HepG2 (cell line): ENCODE results near the gene CHAF1A. TPM values are rescaled to one million over a fixed set of nuclear protein-coding genes. Genes with fewer than 3 reads are reported as not detected.

Experiments
- ATAC-seq: fragments of 200-7000 bp; cut with Tn5 transposase; 3 replicates; pipeline ENCODE4 v1.9.1; 2020; ENCODE audit warnings: mild to moderate bottlenecking, moderate library complexity
- BruUV-seq: library from RNA; stranded (reverse); fragments of 400-500 nt; replicated peaks from 2 replicates; lab custom pipeline; 2021; lab: Mats Ljungman, UMichigan
- CTCF ChIA-PET: fragments of 300-600 bp; formaldehyde crosslinking; extraction: SDS; loops from one replicate; lab custom pipeline; 2021; ENCODE audit warnings: low total read pairs, inconsistent platforms, low intra/inter-chr PET ratio; lab: Yijun Ruan, JAX
- POLR2A ChIA-PET: fragments of 350-600 bp; sonication (Branson Sonifier 250); formaldehyde crosslinking; loops from one replicate; lab custom pipeline; 2020; ENCODE audit warnings: antibody characterized with exemption, inconsistent platforms; lab: Yijun Ruan, JAX
- DNase-seq: peaks from one replicate; pipeline ENCODE4 v3.0.0-alpha.2; 2015; ENCODE audit warnings: low spot score
- FAIRE-seq: peaks from 3 replicates; lab custom pipeline; 2011; peaks lifted over from hg19 to GRCh38; lab: Jason Lieb, UNC
- H2AFZ ChIP-seq: one replicate; pipeline ENCODE4 v1.6.1; 2011; ENCODE audit warnings: low read length, inconsistent platforms
- H3K27ac ChIP-seq: fragments of 300-600 bp; 3 replicates; pipeline ENCODE4 v1.8.0; 2011; ENCODE audit warnings: mixed run types, mild to moderate bottlenecking, mixed read lengths, low read length, inconsistent platforms; ENCODE audit not compliant: insufficient read depth; ENCODE audit errors: extremely low read length
- H3K27me3 ChIP-seq, 2 experiments: fragments of 200-600 bp in 1 of 2; 2 replicates in 1 of 2; 3 replicates in 1 of 2; pipeline versions ENCODE4 v1.6.0 to v1.8.0; 2011; ENCODE audit warnings: low read length in 2 of 2, mild to moderate bottlenecking in 2 of 2, moderate library complexity in 2 of 2, inconsistent platforms in 1 of 2; ENCODE audit not compliant: insufficient read depth in 2 of 2, control insufficient read depth in 1 of 2
- H3K36me3 ChIP-seq, 2 experiments: fragments of 200-600 bp in 1 of 2; replicated peaks in 1 of 2; 2 replicates in 1 of 2; 3 replicates in 1 of 2; pipeline versions ENCODE4 v1.5.1 to v1.8.0; 2011; ENCODE audit warnings: low read length in 2 of 2, inconsistent platforms in 1 of 2; ENCODE audit not compliant: insufficient read depth in 2 of 2, control insufficient read depth in 1 of 2
- H3K4me1 ChIP-seq: 2 replicates; pipeline ENCODE4 v1.5.1; 2012; ENCODE audit warnings: low read length, inconsistent platforms; ENCODE audit not compliant: insufficient read depth
- H3K4me2 ChIP-seq: 2 replicates; pipeline ENCODE4 v1.6.0; 2011; ENCODE audit warnings: low read depth, low read length, inconsistent platforms
- H3K4me3 ChIP-seq, 3 experiments: fragments of 200-600 bp in 1 of 3; sonication (generic), shearing (Covaris generic) in 1 of 3; replicated peaks in 1 of 3; 2 replicates each; pipeline ENCODE4 v1.5.1; 2011 to 2016; ENCODE audit warnings: low read length in 3 of 3, inconsistent platforms in 2 of 3, low read depth in 2 of 3, mild to moderate bottlenecking in 2 of 3, control low read depth in 1 of 3, mixed read lengths in 1 of 3; ENCODE audit not compliant: insufficient read depth in 1 of 3
- H3K79me2 ChIP-seq: one replicate; pipeline ENCODE4 v1.6.1; 2011; ENCODE audit warnings: low read length, inconsistent platforms; ENCODE audit not compliant: insufficient read depth
- H3K9ac ChIP-seq: 2 replicates; pipeline ENCODE4 v1.6.0; 2011; ENCODE audit warnings: mild to moderate bottlenecking, low read depth, low read length, inconsistent platforms; ENCODE audit not compliant: insufficient read depth
- H3K9me3 ChIP-seq: 2 replicates; pipeline ENCODE4 v1.5.1; 2012; ENCODE audit warnings: mild to moderate bottlenecking, low read length
- H4K20me1 ChIP-seq: 2 replicates; pipeline ENCODE4 v1.6.0; 2011; ENCODE audit warnings: inconsistent platforms, mild to moderate bottlenecking, low read length, moderate library complexity; ENCODE audit not compliant: insufficient read depth
- ARID2 ChIP-seq: sonication (generic); formaldehyde crosslinking; IDR thresholded peaks from 2 replicates; pipeline ENCODE4 v1.8.1; 2022; ENCODE audit warnings: mild to moderate bottlenecking, missing genetic modification reagents, borderline replicate concordance
- ERF ChIP-seq: IDR thresholded peaks from 2 replicates; pipeline ENCODE4 v1.6.1; 2018; ENCODE audit warnings: missing biosample characterization, missing genetic modification reagents
- HDAC2 ChIP-seq: sonication (generic); formaldehyde crosslinking; IDR thresholded peaks from 2 replicates; pipeline ENCODE4 v1.4.0; 2020; ENCODE audit warnings: missing genetic modification reagents
- KDM4B ChIP-seq: sonication (generic); formaldehyde crosslinking; IDR thresholded peaks from 2 replicates; pipeline ENCODE4 v1.4.0; 2020; ENCODE audit warnings: missing genetic modification reagents
- MIXL1 ChIP-seq: IDR thresholded peaks from 2 replicates; pipeline ENCODE4 v1.6.1; 2016
- POLR2G ChIP-seq: fragments of 200-400 bp; formaldehyde crosslinking; IDR thresholded peaks from 2 replicates; pipeline ENCODE4 v1.6.1; 2018; ENCODE audit warnings: mild to moderate bottlenecking, low read depth, low read length, moderate library complexity
- RBFOX2 ChIP-seq: fragments of 200-400 bp; formaldehyde crosslinking; IDR thresholded peaks from 2 replicates; pipeline ENCODE4 v1.6.1; 2017; ENCODE audit warnings: low read depth, mild to moderate bottlenecking, low read length
- RBM22 ChIP-seq: fragments of 200-400 bp; formaldehyde crosslinking; optimal IDR thresholded peaks from 2 replicates; pipeline ENCODE3; 2017; ENCODE audit warnings: mild to moderate bottlenecking, low read length, moderate library complexity
- SAP130 ChIP-seq: IDR thresholded peaks from 2 replicates; pipeline ENCODE4 v1.6.1; 2016; ENCODE audit warnings: low read depth
- THAP11 ChIP-seq: IDR thresholded peaks from 2 replicates; pipeline ENCODE4 v1.6.1; 2016; ENCODE audit warnings: missing biosample characterization, missing genetic modification reagents
- ZFP36L1 ChIP-seq: sonication (generic); formaldehyde crosslinking; IDR thresholded peaks from 2 replicates; pipeline ENCODE4 v1.8.0; 2022; ENCODE audit warnings: mild to moderate bottlenecking, missing genetic modification reagents, moderate library complexity
- ZFP82 ChIP-seq: sonication (generic); formaldehyde crosslinking; IDR thresholded peaks from 2 replicates; pipeline ENCODE4 v1.5.1; 2020; ENCODE audit warnings: mild to moderate bottlenecking, missing genetic modification reagents, borderline replicate concordance
- ZHX1 ChIP-seq: sonication (generic); formaldehyde crosslinking; IDR thresholded peaks from 2 replicates; pipeline ENCODE4 v1.8.1; 2022; ENCODE audit warnings: low read depth, mild to moderate bottlenecking, missing genetic modification reagents
- ZNF256 ChIP-seq: sonication (generic); formaldehyde crosslinking; conservative IDR thresholded peaks from 2 replicates; pipeline ENCODE4 v1.4.0; 2020; ENCODE audit warnings: missing genetic modification reagents
- ZNF383 ChIP-seq: sonication (generic); formaldehyde crosslinking; IDR thresholded peaks from 2 replicates; pipeline ENCODE4 v1.4.0; 2020; ENCODE audit warnings: missing genetic modification reagents, mild to moderate bottlenecking, borderline replicate concordance
- ZNF430 ChIP-seq: sonication (generic); formaldehyde crosslinking; IDR thresholded peaks from 2 replicates; pipeline ENCODE4 v1.9.0; 2021; ENCODE audit warnings: mild to moderate bottlenecking, missing genetic modification reagents
- ZNF770 ChIP-seq: sonication (generic); formaldehyde crosslinking; IDR thresholded peaks from 2 replicates; pipeline ENCODE4 v1.5.0; 2020; ENCODE audit warnings: mild to moderate bottlenecking, missing genetic modification reagents
- ZNF800 ChIP-seq: sonication (generic); formaldehyde crosslinking; IDR thresholded peaks from 2 replicates; pipeline ENCODE4 v1.4.0; 2020; ENCODE audit warnings: missing genetic modification reagents
- WGBS: methylation state at CpG from one replicate; pipeline ENCODE4 v1.1.6; 2017; ENCODE audit warnings: low lambda C conversion rate; 5-methylcytosine and 5-hydroxymethylcytosine counted together
- in situ Hi-C: cut with HindIII; loops from 2 replicates; pipeline ENCODE4 v1.10.0; 2017; ENCODE audit warnings: low pct_unique_long_range_greater_than_20kb; ENCODE audit not compliant: extremely low pct_ligation_motif_present
- intact Hi-C: fragments of 100-400 bp; cut with micrococcal nuclease; formaldehyde crosslinking; loops from one replicate; pipeline ENCODE4 v1.10.0; 2022; ENCODE audit not compliant: unreplicated experiment
- polyA plus RNA-seq, 8 experiments: library from polyadenylated mRNA; depleted of rRNA in 3 of 8; stranded (reverse) in 7 of 8; unstranded in 1 of 8; fragments of >200 nt; fragmentation: Illumina TruSeq in 4 of 8; extraction: Trizol in 4 of 8; gene quantifications; 2 replicates each; pipeline versions ENCODE4 v1.2.1 to v1.2.3, GENCODE V29; 2011 to 2016; ENCODE audit warnings: low read depth in 4 of 8, missing spikeins in 1 of 8, mixed read lengths in 1 of 8; ENCODE audit not compliant: insufficient read depth in 1 of 8
- total RNA-seq, 5 experiments: library from RNA; depleted of rRNA; stranded (reverse); fragments of >200 nt; fragmentation: Illumina TruSeq; extraction: Trizol; gene quantifications; 2 replicates each; pipeline ENCODE4 v1.2.3, GENCODE V29; 2016; ENCODE audit warnings: low read depth in 1 of 5
- TF ChIP-seq, protein P1 (sequence below): sonication (generic); formaldehyde crosslinking; IDR thresholded peaks from 2 replicates; pipeline ENCODE4 v1.8.1; 2023; ENCODE audit warnings: mild to moderate bottlenecking, moderate library complexity, missing genetic modification reagents

Gene CHAF1A
- total and polyA plus RNA-seq, 2 of the 13 experiments (the other 11 are each of a cell fraction or from before 2014, with no cell fraction given): 11.0 to 34.8 TPM

DNA sequence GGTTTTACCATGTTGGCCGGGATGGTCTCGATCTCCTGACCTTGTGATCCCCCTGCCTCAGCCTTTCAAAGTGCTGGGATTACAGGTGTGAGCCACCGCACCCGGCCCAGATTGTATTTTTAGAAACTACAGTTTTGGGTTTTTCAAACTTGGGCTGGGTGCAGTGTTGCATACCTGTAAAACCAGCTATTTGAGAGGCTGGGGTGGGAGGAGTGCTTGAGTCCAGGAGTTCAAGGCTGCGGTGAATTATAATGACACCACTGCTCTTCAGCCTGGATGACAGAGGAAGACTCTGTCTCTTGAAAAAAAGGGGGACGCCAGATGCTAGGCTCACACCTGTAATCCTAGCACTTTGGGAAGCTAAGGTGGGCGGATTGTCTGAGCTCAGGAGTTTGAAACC is 4.2 kb downstream of the CHAF1A start:
- POLR2A ChIA-PET: interaction anchor here (0.8 to 1.4 kb wide), 6 partner anchors 9 to 96 kb away, joined by 3 to 8 read pairs (median 4); partner anchors contain the start of genes HDGFL2 and MPND
- peak; percentile 61 for FAIRE-seq
- TF ChIP-seq SAP130 (CRISPR knock-in tag) (peak; percentile 37; the same call in 1 of the 2 replicates), ZFP82 (no peak), ZNF256 (CRISPR knock-in tag) (no peak), MIXL1 (0 out of 2 replicates have a peak, but pooled peaks have one; percentile 55), ZFP36L1 (no peak), HDAC2 (CRISPR knock-in tag) (no peak), RBFOX2 (no peak), THAP11 (CRISPR knock-in tag) (0 out of 2 replicates have a peak, but pooled peaks have one; percentile 24), ZNF800 (CRISPR knock-in tag) (no peak), ARID2 (CRISPR knock-in tag) (no peak), ZNF770 (no peak), KDM4B (CRISPR knock-in tag) (no peak), POLR2G (no peak), ERF (CRISPR knock-in tag) (no peak), ZNF430 (no peak), ZHX1 (no peak), ZNF383 (no peak), RBM22 (no peak)
- TF ChIP-seq, protein P1, sequence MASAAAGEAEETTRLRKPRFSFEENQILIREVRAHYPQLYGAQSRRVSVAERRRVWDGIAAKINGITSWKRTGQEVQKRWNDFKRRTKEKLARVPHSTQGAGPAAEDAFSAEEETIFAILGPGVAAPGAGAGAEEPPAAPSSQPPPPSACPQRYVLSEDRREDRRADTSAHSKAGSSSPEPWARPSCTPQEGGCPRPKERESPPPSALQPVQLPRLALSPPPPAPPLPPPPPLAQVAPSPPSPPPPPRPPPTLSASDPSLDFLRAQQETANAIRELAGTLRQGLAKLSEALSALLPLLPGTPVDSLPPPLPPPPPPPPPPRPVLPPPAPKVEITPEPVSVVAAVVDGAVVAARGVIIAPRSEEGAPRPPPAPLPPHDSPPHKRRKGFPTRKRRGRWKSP (CRISPR knock-in tag): no peak

More for the DNA sequence above, 4.2 kb downstream of the CHAF1A start:
- in situ Hi-C loops (no loop called here), intact Hi-C loops (no loop called here)
- BruUV-seq: no TSS peak
- H3K9me3 ChIP-seq: no peaks in the 10 kb centered on the region
- H3K79me2 ChIP-seq: peaks cover 49% of the 10 kb centered on the region
- no peak overlapping the region for H3K9ac ChIP-seq
- no peak overlapping the region for H3K4me3 ChIP-seq
- peak overlapping the region; percentile 37 for H3K4me2 ChIP-seq
- 36% methylated on average over 7 of the region's 7 CpGs for WGBS
- peaks cover 49% of the 10 kb centered on the region for H3K4me1 ChIP-seq
- H3K36me3 ChIP-seq: peaks cover 5 to 29% of the 10 kb centered on the region in 2 experiments
- no peak overlapping the region for H2AFZ ChIP-seq
- ATAC-seq (peak; percentile 25; the same call in 1 of the 3 replicates), DNase-seq (peak; percentile 66)
- CTCF ChIA-PET: no interaction called here
- H3K27ac ChIP-seq: peak overlapping the region; percentile 56
- H3K27me3 ChIP-seq: no peaks in the 10 kb centered on the region; a peak in 1 of 5 replicates
- no peaks in the 10 kb centered on the region; the same call in 1 of the 2 replicates for H4K20me1 ChIP-seq
